Lower leg skin (tissue), 4 donors: ENCODE data around the gene NRIP3. TPM values are rescaled to one million over a fixed set of nuclear protein-coding genes. Genes with fewer than 3 reads are reported as not detected.

Experiments used
- DNase-seq, 2 donors: peaks; one replicate each; pipeline ENCODE4 v3.0.0-alpha.2; 2019; ENCODE audit warnings: low spot score in 2 of 2
- H3K4me3 ChIP-seq: fragments of 200-600 bp; sonication (generic); 2 replicates; pipeline ENCODE4 v1.5.1; 2017; ENCODE audit warnings: mild to moderate bottlenecking, low read depth; ENCODE audit not compliant: poor library complexity, severe bottlenecking
- CTCF ChIP-seq, 3 donors: fragments of 450-650 bp; IDR thresholded peaks; one replicate each; pipeline ENCODE4 v1.5.1; 2016; ENCODE audit warnings: antibody characterized with exemption in 3 of 3, mild to moderate bottlenecking in 3 of 3, moderate library complexity in 2 of 3
- POLR2A ChIP-seq, 2 donors: fragments of 450-650 bp; IDR thresholded peaks; one replicate each; pipeline ENCODE4 v1.6.1; 2016 to 2017; ENCODE audit warnings: antibody characterized with exemption in 2 of 2, mild to moderate bottlenecking in 1 of 2, moderate library complexity in 1 of 2
- WGBS, 2 donors: methylation state at CpG; one replicate each; pipeline ENCODE4 v1.1.5; 2018; 5-methylcytosine and 5-hydroxymethylcytosine counted together
- intact Hi-C: fragments of 100-400 bp; cut with DNase I; formaldehyde crosslinking; loops from one replicate; pipeline ENCODE4 v1.15.0; 2023; ENCODE audit warnings: low total_unique reads
- total RNA-seq, 4 donors: library from RNA; depleted of rRNA; stranded (reverse); fragments of >200 nt; gene quantifications; one replicate each; pipeline ENCODE4 v1.1.0, GENCODE V29; 2016

NRIP3 gene
- total RNA-seq, 4 donors from 2014 or later, result 1.3 to 15.6 (median 1.9) TPM

- DNase-seq, result no peak
- no peak overlapping the region for H3K4me3 ChIP-seq
- 70 to 83% methylated on average over 1 of the region's 1 CpG for WGBS, 2 donors
- intact Hi-C loops, result no loop called here
- TF ChIP-seq POLR2A (IDR thresholded peaks at IDR 0.05), result no peak
- TF ChIP-seq CTCF (IDR thresholded peaks at IDR 0.05), result no peak
Observed at GRCh38 chr11:9042488-9042887, 38.7 kb upstream of the NRIP3 start.

- H3K4me3 ChIP-seq, result no peak overlapping the region
- WGBS, 2 donors, result 59 to 89% methylated on average over 2 of the region's 2 CpGs
- intact Hi-C loops, result no loop called here
- no peak for DNase-seq
- TF ChIP-seq CTCF (IDR thresholded peaks at IDR 0.05), result no peak
- TF ChIP-seq POLR2A (IDR thresholded peaks at IDR 0.05), result no peak
Observed at GRCh38 chr11:9041747-9042146, 37.9 kb upstream of the NRIP3 start.

GRCh38 chr11:9040410-9040809 lies 36.6 kb upstream of the NRIP3 start:
- TF ChIP-seq POLR2A (IDR thresholded peaks at IDR 0.05), result no peak
- TF ChIP-seq CTCF (IDR thresholded peaks at IDR 0.05), result no peak
- 88 to 97% methylated on average over 10 of the region's 10 CpGs for WGBS, 2 donors
- DNase-seq, result no peak
- intact Hi-C loops, result no loop called here
- no peak overlapping the region for H3K4me3 ChIP-seq

DNA sequence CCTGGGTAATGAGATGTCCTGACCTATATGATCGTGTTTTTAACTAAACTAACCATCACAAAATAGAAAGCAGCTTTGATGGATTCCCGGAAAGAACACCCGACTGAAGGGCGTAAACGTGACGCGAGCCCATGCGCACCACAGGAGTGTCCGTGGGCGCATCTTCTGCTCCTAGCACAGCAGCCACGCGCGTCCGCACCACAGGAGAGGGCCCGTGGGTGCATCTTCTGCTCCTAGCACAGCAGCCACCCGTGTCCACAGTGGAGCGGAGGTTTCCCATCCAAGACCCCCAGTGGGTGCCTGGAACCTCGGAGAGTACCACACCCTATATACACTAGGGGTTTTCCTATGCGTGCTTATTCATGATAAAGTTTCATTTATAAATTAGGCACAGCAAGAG lies 36.1 kb upstream of the NRIP3 start:
- 93 to 98% methylated on average over 19 of the region's 19 CpGs for WGBS, 2 donors
- intact Hi-C loops, result no loop called here
- DNase-seq, result no peak
- H3K4me3 ChIP-seq, result no peak overlapping the region
- TF ChIP-seq CTCF (IDR thresholded peaks at IDR 0.05) (no peak), POLR2A (IDR thresholded peaks at IDR 0.05) (no peak)

DNA sequence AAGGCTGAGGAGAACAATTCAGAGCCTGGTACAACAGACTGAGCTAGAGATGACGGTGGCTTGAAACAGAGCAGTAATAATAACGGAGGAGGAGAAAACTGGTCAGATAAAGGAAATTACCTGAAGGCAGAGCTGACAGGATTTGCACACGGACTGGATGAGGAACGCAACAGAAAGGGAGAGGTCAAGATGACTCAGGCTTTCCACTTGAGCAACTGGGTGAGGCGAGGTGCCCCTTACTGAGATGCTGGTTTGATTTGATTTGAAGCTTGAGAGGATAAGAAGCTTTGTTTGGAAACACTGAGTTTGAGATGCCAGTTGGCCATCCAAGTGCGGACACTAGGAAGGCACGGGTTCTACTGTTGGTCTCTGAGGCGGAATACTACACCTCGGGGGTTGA lies 35.4 kb upstream of the NRIP3 start:
- WGBS, 2 donors, result 78 to 89% methylated on average over 9 of the region's 9 CpGs
- H3K4me3 ChIP-seq, result no peak overlapping the region
- intact Hi-C loops, result no loop called here
- no peak for DNase-seq
- TF ChIP-seq POLR2A (IDR thresholded peaks at IDR 0.05) (no peak), CTCF (IDR thresholded peaks at IDR 0.05) (no peak)

DNA sequence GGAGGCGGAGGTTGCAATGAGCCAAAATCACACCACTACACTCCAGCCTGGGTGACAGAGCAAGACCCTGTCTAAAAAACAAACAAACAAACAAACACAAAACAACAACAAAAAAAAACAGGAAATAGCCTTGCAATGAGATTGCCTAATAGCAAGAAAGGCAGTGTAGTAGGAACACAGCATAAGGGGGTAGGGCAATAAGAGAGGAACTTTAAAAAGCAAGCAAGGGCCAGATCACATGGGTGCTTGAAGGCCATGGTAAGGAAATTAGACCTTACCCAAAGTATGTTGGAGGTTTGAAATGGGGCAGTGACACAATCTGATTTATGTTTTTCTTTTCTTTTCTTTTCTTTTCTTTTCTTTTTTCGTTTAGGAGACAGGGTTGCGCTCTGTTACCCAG lies 34.7 kb upstream of the NRIP3 start:
- no peak for DNase-seq
- WGBS, 2 donors, result 94 to 98% methylated on average over 3 of the region's 3 CpGs
- intact Hi-C loops, result no loop called here
- TF ChIP-seq CTCF (IDR thresholded peaks at IDR 0.05), result no peak
- TF ChIP-seq POLR2A (IDR thresholded peaks at IDR 0.05), result no peak
- no peak overlapping the region for H3K4me3 ChIP-seq
